H1 (cell line): ENCODE data around the gene HOXB7. TPM values are rescaled to one million over a fixed set of nuclear protein-coding genes. Genes with fewer than 3 reads are reported as not detected.
A peak's percentile ranks its signal among the peaks of the same experiment; 100 is the strongest.

Experiments used
- CBX8 ChIP-seq: fragments of 300-800, 300-1000 bp; sonication (generic); IDR thresholded peaks from 2 replicates; pipeline ENCODE4 v1.7.1; 2016; ENCODE audit warnings: low read depth, low read length, borderline replicate concordance
- CTBP2 ChIP-seq: IDR thresholded peaks from 2 replicates; pipeline ENCODE4 v1.7.0; 2011; ENCODE audit warnings: borderline replicate concordance, mild to moderate bottlenecking, moderate library complexity, mixed read lengths, low read length; ENCODE audit not compliant: insufficient read depth, insufficient read length
- EGR1 ChIP-seq: IDR thresholded peaks from 2 replicates; pipeline ENCODE4 v1.6.1; 2011; ENCODE audit warnings: low read depth, low read length, borderline replicate concordance
- EZH2 ChIP-seq: fragments of 200-600 bp; sonication (generic); IDR thresholded peaks from 2 replicates; pipeline ENCODE4 v1.7.1; 2012; ENCODE audit warnings: low read depth, mild to moderate bottlenecking, moderate library complexity, low read length, inconsistent platforms; ENCODE audit not compliant: severe bottlenecking
- POLR2A ChIP-seq, 2 experiments: IDR thresholded peaks; 1 replicate in 1 of 2; 2 replicates in 1 of 2; pipeline ENCODE4 v1.6.1; 2011; ENCODE audit warnings: low read depth in 2 of 2, low read length in 2 of 2, mild to moderate bottlenecking in 2 of 2; ENCODE audit errors: control extremely low read depth in 1 of 2
- RNF2 ChIP-seq: fragments of 200-900, 300-1000 bp; sonication (generic); IDR thresholded peaks from 2 replicates; pipeline ENCODE4 v1.7.1; 2016; ENCODE audit warnings: borderline replicate concordance, low read depth, mild to moderate bottlenecking, antibody characterized with exemption, low read length; ENCODE audit not compliant: poor library complexity, severe bottlenecking; ENCODE audit errors: missing control alignments
- SUZ12 ChIP-seq: fragments of 200-600 bp; sonication (generic); IDR thresholded peaks from 2 replicates; pipeline ENCODE4 v1.6.1; 2012; ENCODE audit warnings: mild to moderate bottlenecking, inconsistent platforms, low read length, moderate library complexity, mixed read lengths
- TAF7 ChIP-seq: optimal IDR thresholded peaks from 2 replicates; pipeline ENCODE3; 2011; ENCODE audit warnings: low read depth, mild to moderate bottlenecking, inconsistent platforms, low read length, moderate library complexity, borderline replicate concordance
- polyA plus RNA-seq, 7 experiments: library from polyadenylated mRNA; depleted of rRNA in 3 of 7; stranded (reverse) in 5 of 7; unstranded in 2 of 7; fragments of >200 nt in 5 of 7; fragments of 200-250 nt in 2 of 7; gene quantifications; 1 replicate in 5 of 7; 2 replicates in 1 of 7; 4 replicates in 1 of 7; pipeline versions ENCODE4 v1.2.1 to v1.2.3, GENCODE V29; 2011 to 2013; ENCODE audit warnings: missing spikeins in 2 of 7, mixed read lengths in 2 of 7
- total RNA-seq: library from RNA; stranded (reverse); fragmentation: NEBNext Ultra II Directional; extraction: Animal tissue kit (Norgen Biotek cat#: 25700); gene quantifications from 2 replicates; pipeline ENCODE4 v1.2.1, GENCODE V29; 2021
- TF ChIP-seq, protein P1 (sequence below): fragments of 300-600 bp; sonication (generic); IDR thresholded peaks from 2 replicates; pipeline ENCODE4 v1.7.1; 2012; ENCODE audit warnings: low read length, moderate library complexity, mild to moderate bottlenecking, inconsistent platforms; ENCODE audit not compliant: insufficient replicate concordance

The HOXB7 gene
- total and polyA plus RNA-seq, 2 of the 8 experiments (the other 6 are each of a cell fraction or from before 2014, with no cell fraction given) = not detected

DNA sequence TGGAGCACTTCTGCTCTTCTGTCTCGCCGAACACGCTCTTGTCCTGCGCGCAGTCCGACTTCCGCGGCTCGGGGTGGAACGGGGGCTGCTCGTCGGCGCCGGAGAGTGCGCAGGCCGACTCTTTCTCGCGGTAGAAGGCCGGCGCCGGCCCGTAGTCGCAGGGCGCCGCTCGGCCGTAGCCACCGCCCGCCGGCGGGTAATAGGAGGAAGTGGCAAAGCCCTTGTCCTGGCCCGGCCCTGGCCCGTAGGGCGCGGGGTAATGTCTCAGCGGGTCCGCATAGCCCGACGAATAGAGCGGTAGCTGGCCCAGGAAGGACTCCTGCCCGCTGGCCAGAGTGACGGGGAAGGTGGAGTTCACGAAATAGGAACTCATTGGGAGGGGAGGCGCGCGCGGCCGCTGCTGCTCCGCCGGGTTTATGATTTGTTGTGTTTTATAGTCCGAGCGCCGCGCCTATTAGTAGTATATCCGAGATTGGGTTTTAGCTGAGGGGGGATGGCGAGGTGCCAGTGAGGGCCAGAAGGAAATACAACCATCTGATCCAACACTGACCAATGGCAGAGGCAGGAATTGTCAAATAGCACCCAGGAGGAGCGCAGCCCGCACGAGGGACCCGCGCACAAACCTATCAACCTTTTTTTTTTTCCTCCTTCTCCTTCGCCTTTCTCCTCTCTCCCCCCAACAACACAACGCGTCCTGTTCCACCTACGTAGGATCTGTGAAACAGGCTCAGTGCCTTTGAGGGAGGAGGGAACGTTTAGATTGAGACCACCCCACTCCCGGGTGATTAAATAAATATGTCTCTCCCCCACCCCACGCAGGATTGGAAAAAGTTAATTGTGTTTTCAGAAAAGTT lies 12.8 kb downstream of the HOXB7 start (continued):
- TF ChIP-seq, protein P1, sequence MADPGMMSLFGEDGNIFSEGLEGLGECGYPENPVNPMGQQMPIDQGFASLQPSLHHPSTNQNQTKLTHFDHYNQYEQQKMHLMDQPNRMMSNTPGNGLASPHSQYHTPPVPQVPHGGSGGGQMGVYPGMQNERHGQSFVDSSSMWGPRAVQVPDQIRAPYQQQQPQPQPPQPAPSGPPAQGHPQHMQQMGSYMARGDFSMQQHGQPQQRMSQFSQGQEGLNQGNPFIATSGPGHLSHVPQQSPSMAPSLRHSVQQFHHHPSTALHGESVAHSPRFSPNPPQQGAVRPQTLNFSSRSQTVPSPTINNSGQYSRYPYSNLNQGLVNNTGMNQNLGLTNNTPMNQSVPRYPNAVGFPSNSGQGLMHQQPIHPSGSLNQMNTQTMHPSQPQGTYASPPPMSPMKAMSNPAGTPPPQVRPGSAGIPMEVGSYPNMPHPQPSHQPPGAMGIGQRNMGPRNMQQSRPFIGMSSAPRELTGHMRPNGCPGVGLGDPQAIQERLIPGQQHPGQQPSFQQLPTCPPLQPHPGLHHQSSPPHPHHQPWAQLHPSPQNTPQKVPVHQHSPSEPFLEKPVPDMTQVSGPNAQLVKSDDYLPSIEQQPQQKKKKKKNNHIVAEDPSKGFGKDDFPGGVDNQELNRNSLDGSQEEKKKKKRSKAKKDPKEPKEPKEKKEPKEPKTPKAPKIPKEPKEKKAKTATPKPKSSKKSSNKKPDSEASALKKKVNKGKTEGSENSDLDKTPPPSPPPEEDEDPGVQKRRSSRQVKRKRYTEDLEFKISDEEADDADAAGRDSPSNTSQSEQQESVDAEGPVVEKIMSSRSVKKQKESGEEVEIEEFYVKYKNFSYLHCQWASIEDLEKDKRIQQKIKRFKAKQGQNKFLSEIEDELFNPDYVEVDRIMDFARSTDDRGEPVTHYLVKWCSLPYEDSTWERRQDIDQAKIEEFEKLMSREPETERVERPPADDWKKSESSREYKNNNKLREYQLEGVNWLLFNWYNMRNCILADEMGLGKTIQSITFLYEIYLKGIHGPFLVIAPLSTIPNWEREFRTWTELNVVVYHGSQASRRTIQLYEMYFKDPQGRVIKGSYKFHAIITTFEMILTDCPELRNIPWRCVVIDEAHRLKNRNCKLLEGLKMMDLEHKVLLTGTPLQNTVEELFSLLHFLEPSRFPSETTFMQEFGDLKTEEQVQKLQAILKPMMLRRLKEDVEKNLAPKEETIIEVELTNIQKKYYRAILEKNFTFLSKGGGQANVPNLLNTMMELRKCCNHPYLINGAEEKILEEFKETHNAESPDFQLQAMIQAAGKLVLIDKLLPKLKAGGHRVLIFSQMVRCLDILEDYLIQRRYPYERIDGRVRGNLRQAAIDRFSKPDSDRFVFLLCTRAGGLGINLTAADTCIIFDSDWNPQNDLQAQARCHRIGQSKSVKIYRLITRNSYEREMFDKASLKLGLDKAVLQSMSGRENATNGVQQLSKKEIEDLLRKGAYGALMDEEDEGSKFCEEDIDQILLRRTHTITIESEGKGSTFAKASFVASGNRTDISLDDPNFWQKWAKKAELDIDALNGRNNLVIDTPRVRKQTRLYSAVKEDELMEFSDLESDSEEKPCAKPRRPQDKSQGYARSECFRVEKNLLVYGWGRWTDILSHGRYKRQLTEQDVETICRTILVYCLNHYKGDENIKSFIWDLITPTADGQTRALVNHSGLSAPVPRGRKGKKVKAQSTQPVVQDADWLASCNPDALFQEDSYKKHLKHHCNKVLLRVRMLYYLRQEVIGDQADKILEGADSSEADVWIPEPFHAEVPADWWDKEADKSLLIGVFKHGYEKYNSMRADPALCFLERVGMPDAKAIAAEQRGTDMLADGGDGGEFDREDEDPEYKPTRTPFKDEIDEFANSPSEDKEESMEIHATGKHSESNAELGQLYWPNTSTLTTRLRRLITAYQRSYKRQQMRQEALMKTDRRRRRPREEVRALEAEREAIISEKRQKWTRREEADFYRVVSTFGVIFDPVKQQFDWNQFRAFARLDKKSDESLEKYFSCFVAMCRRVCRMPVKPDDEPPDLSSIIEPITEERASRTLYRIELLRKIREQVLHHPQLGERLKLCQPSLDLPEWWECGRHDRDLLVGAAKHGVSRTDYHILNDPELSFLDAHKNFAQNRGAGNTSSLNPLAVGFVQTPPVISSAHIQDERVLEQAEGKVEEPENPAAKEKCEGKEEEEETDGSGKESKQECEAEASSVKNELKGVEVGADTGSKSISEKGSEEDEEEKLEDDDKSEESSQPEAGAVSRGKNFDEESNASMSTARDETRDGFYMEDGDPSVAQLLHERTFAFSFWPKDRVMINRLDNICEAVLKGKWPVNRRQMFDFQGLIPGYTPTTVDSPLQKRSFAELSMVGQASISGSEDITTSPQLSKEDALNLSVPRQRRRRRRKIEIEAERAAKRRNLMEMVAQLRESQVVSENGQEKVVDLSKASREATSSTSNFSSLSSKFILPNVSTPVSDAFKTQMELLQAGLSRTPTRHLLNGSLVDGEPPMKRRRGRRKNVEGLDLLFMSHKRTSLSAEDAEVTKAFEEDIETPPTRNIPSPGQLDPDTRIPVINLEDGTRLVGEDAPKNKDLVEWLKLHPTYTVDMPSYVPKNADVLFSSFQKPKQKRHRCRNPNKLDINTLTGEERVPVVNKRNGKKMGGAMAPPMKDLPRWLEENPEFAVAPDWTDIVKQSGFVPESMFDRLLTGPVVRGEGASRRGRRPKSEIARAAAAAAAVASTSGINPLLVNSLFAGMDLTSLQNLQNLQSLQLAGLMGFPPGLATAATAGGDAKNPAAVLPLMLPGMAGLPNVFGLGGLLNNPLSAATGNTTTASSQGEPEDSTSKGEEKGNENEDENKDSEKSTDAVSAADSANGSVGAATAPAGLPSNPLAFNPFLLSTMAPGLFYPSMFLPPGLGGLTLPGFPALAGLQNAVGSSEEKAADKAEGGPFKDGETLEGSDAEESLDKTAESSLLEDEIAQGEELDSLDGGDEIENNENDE = no peak
- TF ChIP-seq POLR2A (IDR thresholded peaks at IDR 0.05; ENCODE audit: control extremely low read depth in 1 of 2, low read depth in 2 of 2, low read length in 2 of 2) (no peak), SUZ12 (peak; percentile 100), TAF7 (no peak), EZH2 (peak; percentile 100), EGR1 (peak; percentile 56; the same call in 1 of the 2 replicates), CBX8 (peak; percentile 84), CTBP2 (peak; percentile 83), RNF2 (peak; percentile 89)
